Peyer's patch (tissue), 4 donors: ENCODE results near the gene XPA. TPM values are rescaled to one million over a fixed set of nuclear protein-coding genes. Genes with fewer than 3 reads are reported as not detected.
A peak's percentile ranks its signal among the peaks of the same experiment; 100 is the strongest.

Experiments
- DNase-seq, 3 donors: peaks; one replicate each; pipeline ENCODE4 v3.0.0-alpha.2; 2017 to 2019
- H3K27ac ChIP-seq, 4 donors: fragments of 200-600 bp; sonication (generic); one replicate each; pipeline ENCODE4 v1.5.1; 2016 to 2019
- H3K27me3 ChIP-seq, 2 donors: fragments of 200-600 bp; sonication (generic); one replicate each; pipeline ENCODE4 v1.5.1; 2019
- H3K36me3 ChIP-seq, 3 donors: fragments of 200-600 bp; sonication (generic); one replicate each; pipeline ENCODE4 v1.5.1; 2016 to 2019
- H3K4me1 ChIP-seq, 4 donors: fragments of 200-600 bp; sonication (generic); one replicate each; pipeline ENCODE4 v1.5.1; 2016 to 2019
- H3K4me3 ChIP-seq, 4 donors: fragments of 200-600 bp; sonication (generic); 1 replicate in 3 of 4; 2 replicates in 1 of 4; pipeline ENCODE4 v1.5.1; 2016 to 2019; ENCODE audit warnings: mild to moderate bottlenecking in 1 of 4
- H3K9me3 ChIP-seq, 4 donors: fragments of 200-600 bp; sonication (generic); one replicate each; pipeline ENCODE4 v1.5.1; 2016 to 2019; ENCODE audit warnings: mild to moderate bottlenecking in 1 of 4
- POLR2A ChIP-seq, 2 donors: fragments of 450-650 bp; IDR thresholded peaks; one replicate each; pipeline ENCODE4 v1.5.1; 2017; ENCODE audit warnings: antibody characterized with exemption in 2 of 2, mild to moderate bottlenecking in 2 of 2, moderate library complexity in 2 of 2
- total RNA-seq, 4 donors: library from RNA; depleted of rRNA; stranded (reverse); fragments of >200 nt; gene quantifications; one replicate each; pipeline ENCODE4 v1.1.0, GENCODE V29; 2016
- TF ChIP-seq, protein P1 (sequence below), 6 experiments: fragments of 450-650 bp in 4 of 6; fragments of 200-600 bp in 2 of 6; sonication (generic) in 1 of 6; IDR thresholded peaks; one replicate each; pipeline ENCODE4 v1.5.1; 2017 to 2019; ENCODE audit warnings: antibody characterized with exemption in 6 of 6, mild to moderate bottlenecking in 3 of 6, moderate library complexity in 1 of 6

The XPA gene
- total RNA-seq, 4 donors from 2014 or later, result 12.6 to 18.8 (median 14.3) TPM

DNA sequence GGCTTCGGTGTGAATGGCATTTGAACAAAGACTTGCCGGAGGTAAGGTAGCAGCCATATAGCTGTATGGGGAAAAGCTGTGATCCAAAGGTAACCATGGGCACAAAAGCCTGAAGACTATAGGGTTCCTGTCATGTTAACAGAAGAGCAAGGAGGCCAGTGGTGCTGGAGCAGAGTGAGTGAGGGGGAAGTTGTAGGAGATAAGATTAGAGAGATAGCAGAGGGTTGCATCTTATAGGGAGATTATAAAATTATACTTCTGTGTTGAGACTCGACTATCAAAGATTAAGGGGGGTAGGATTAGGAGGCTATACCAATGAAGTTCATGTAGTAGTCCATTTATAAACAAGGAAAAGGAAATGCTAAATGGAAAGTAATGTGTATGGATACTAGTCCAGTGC, 60.2 kb downstream of the XPA start:
- Histone ChIP-seq H3K4me3 (no peak overlapping the region), H3K9me3 (no peaks in the 10 kb centered on the region), H3K27me3 (no peaks in the 10 kb centered on the region), H3K27ac (no peak overlapping the region), H3K36me3 (peaks cover 0 to 9% (median 0%) of the 10 kb centered on the region in 3 donors), H3K4me1 (peaks cover 0 to 40% (median 0%) of the 10 kb centered on the region in 4 donors)
- TF ChIP-seq, protein P1, sequence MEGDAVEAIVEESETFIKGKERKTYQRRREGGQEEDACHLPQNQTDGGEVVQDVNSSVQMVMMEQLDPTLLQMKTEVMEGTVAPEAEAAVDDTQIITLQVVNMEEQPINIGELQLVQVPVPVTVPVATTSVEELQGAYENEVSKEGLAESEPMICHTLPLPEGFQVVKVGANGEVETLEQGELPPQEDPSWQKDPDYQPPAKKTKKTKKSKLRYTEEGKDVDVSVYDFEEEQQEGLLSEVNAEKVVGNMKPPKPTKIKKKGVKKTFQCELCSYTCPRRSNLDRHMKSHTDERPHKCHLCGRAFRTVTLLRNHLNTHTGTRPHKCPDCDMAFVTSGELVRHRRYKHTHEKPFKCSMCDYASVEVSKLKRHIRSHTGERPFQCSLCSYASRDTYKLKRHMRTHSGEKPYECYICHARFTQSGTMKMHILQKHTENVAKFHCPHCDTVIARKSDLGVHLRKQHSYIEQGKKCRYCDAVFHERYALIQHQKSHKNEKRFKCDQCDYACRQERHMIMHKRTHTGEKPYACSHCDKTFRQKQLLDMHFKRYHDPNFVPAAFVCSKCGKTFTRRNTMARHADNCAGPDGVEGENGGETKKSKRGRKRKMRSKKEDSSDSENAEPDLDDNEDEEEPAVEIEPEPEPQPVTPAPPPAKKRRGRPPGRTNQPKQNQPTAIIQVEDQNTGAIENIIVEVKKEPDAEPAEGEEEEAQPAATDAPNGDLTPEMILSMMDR (IDR thresholded peaks at IDR 0.05), result no peak
- TF ChIP-seq POLR2A (IDR thresholded peaks at IDR 0.05), result no peak
- no peak for DNase-seq

- no peak for TF ChIP-seq POLR2A (IDR thresholded peaks at IDR 0.05)
- TF ChIP-seq, protein P1 (IDR thresholded peaks at IDR 0.05), result no peak
- Histone ChIP-seq H3K9me3 (no peaks in the 10 kb centered on the region), H3K27ac (no peak overlapping the region), H3K36me3 (no peaks in the 10 kb centered on the region), H3K27me3 (no peaks in the 10 kb centered on the region), H3K4me1 (peaks cover 0 to 48% (median 0%) of the 10 kb centered on the region in 4 donors), H3K4me3 (peak overlapping the region in 2 of 4 donors; percentile 61 to 88)
- no peak for DNase-seq
Measured at GRCh38 chr9:97635026-97635425, 62.1 kb downstream of the XPA start.

DNA sequence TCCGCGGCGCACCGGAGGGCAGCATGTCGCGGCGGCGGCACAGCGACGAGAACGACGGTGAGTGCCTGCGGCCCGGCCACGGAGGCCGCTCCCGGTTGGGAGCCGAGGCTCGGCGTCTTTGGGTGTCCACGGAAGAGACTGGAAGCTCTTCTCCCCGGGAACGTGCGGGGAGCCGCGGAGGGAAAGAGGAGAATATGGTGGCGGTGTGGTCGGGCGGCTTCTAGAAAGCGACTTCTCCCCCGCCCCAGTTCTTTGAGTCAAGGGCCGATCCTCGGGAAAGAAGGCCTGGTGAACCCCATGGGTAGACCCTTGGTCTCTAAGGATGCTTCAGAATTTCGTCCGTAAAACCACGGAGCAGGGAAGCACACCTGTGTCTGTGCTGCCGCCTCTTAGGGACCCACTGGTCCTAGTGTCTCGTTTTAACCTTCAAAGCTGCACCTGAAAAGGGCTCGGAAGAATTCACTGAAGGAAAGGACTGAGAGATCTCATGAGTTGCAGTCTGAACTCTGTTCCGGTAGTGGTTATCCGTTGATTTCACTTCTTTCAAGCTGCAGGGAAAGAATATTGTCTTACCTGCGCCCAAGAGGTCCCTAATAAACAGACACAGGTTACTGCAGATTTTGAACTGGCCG, 63.2 kb downstream of the XPA start:
- Histone ChIP-seq H3K27me3 (no peaks in the 10 kb centered on the region), H3K9me3 (no peaks in the 10 kb centered on the region), H3K27ac (peak overlapping the region; percentile 93 to 99 (median 94)), H3K4me1 (peaks cover 0 to 43% (median 0%) of the 10 kb centered on the region in 4 donors), H3K36me3 (no peaks in the 10 kb centered on the region), H3K4me3 (peak overlapping the region; percentile 61 to 97 (median 84))
- DNase-seq, result no peak
- TF ChIP-seq POLR2A (IDR thresholded peaks at IDR 0.05), result no peak
- TF ChIP-seq, protein P1 (IDR thresholded peaks at IDR 0.05), result no peak

- no peaks in the 10 kb centered on the region for H3K27me3 ChIP-seq
- peaks cover 0 to 43% (median 0%) of the 10 kb centered on the region in 4 donors for H3K4me1 ChIP-seq
- H3K27ac ChIP-seq, result peak within 1 kb of the TSS; percentile 93 to 99 (median 94)
- peak; percentile 95 to 99 (median 98) for DNase-seq
- H3K9me3 ChIP-seq, result no peaks in the 10 kb centered on the region
- TF ChIP-seq, protein P1 (IDR thresholded peaks at IDR 0.05), result peak in 3 of 6 experiments; percentile 12 to 17 (median 15)
- TF ChIP-seq POLR2A (IDR thresholded peaks at IDR 0.05), result peak; percentile 88 to 91
- no peaks in the 10 kb centered on the region for H3K36me3 ChIP-seq
- H3K4me3 ChIP-seq, result peak within 1 kb of the TSS; percentile 61 to 97 (median 84)
Measured at GRCh38 chr9:97632985-97633858, 63.9 kb downstream of the XPA start, which contains the start of the genes NCBP1 and TSTD2. Gene NCBP1, plus strand, starts transcription at chr9:97633821. Its CDS starts 61 bp downstream, at chr9:97633882. Gene TSTD2, minus strand, starts transcription at chr9:97633368. Its CDS starts 5,806 bp downstream, at chr9:97627562.

GRCh38 chr9:97632248-97632984, 64.7 kb downstream of the XPA start:
- H3K4me3 ChIP-seq, result peak overlapping the region; percentile 61 to 97 (median 84)
- H3K27me3 ChIP-seq, result no peaks in the 10 kb centered on the region
- H3K4me1 ChIP-seq, result peaks cover 0 to 38% (median 0%) of the 10 kb centered on the region in 4 donors
- peak overlapping the region; percentile 93 to 99 (median 94) for H3K27ac ChIP-seq
- H3K9me3 ChIP-seq, result no peaks in the 10 kb centered on the region
- peak; percentile 23 to 65 (median 63) for DNase-seq
- H3K36me3 ChIP-seq, result no peaks in the 10 kb centered on the region
- TF ChIP-seq POLR2A (IDR thresholded peaks at IDR 0.05), result no peak
- TF ChIP-seq, protein P1 (IDR thresholded peaks at IDR 0.05), result no peak
